Activated CD4-positive, alpha-beta memory T cell treated with anti-CD3 and anti-CD28 coated beads for 36 hours (primary cell): ENCODE measurements around the gene EEF2. TPM values are rescaled to one million over a fixed set of nuclear protein-coding genes. Genes with fewer than 3 reads are reported as not detected.
"Not testable (repeated sequence)": the region's sequence is repeated elsewhere in the genome, so short reads cannot be mapped to it uniquely, and the experiment has no call there.

ENCODE experiments used
- CTCF ChIA-PET: fragments of 350-600 bp; sonication (Branson Sonifier 250); formaldehyde crosslinking; loops from one replicate; lab custom pipeline; 2021; ENCODE audit warnings: antibody characterized with exemption, inconsistent platforms; lab: Charles Lee
- POLR2A ChIA-PET: fragments of 350-600 bp; sonication (Branson Sonifier 250); formaldehyde crosslinking; loops from one replicate; lab custom pipeline; 2021; ENCODE audit warnings: antibody characterized with exemption; lab: Charles Lee
- DNase-seq: peaks from one replicate; pipeline ENCODE4 v3.0.0-alpha.2; 2020
- H3K27ac Mint-ChIP-seq: one replicate; pipeline ENCODE4 v1.8.0; 2021; ENCODE audit warnings: mixed read lengths
- H3K27me3 Mint-ChIP-seq: one replicate; pipeline ENCODE4 v1.8.0; 2021; ENCODE audit warnings: mixed read lengths
- H3K36me3 Mint-ChIP-seq: one replicate; pipeline ENCODE4 v1.8.0; 2021; ENCODE audit warnings: mixed read lengths
- H3K4me1 Mint-ChIP-seq: one replicate; pipeline ENCODE4 v1.8.0; 2021; ENCODE audit warnings: low read depth, mixed read lengths
- H3K4me3 Mint-ChIP-seq: one replicate; pipeline ENCODE4 v1.8.0; 2021; ENCODE audit warnings: mild to moderate bottlenecking, mixed read lengths
- H3K9me3 Mint-ChIP-seq: one replicate; pipeline ENCODE4 v1.8.0; 2021; ENCODE audit warnings: mixed read lengths
- intact Hi-C: fragments of 100-400 bp; cut with micrococcal nuclease; formaldehyde crosslinking; loops from one replicate; pipeline ENCODE4 v1.15.1; 2023
- microRNA-seq: library from miRNA; unstranded; fragments of <30 nt; microRNA quantifications from one replicate; pipeline ENCODE4 v1.2.0, GENCODE V29; 2022; ENCODE audit warnings: borderline number of aligned reads, borderline microRNAs expressed, borderline replicate concordance
- total RNA-seq, 2 experiments: library from RNA; stranded (reverse); gene quantifications; one replicate each; pipeline ENCODE4 v1.2.3, GENCODE V29; 2021

EEF2 gene
- total RNA-seq, 2 experiments from 2014 or later = 3,113 to 3,225 TPM

- peaks cover 2% of the 10 kb centered on the region for H3K27me3 Mint-ChIP-seq
- ChIA-PET POLR2A (no interaction called here), CTCF (interaction anchor here (0.6 kb wide), 1 partner anchor 15 kb away, joined by 3 read pairs; no protein-coding TSS in a partner anchor)
- no peaks in the 10 kb centered on the region for H3K9me3 Mint-ChIP-seq
- H3K4me1 Mint-ChIP-seq = peaks cover under 1% of the 10 kb centered on the region
- H3K4me3 Mint-ChIP-seq = no peak overlapping the region
- H3K27ac Mint-ChIP-seq = no peak overlapping the region
- no peak for DNase-seq
- intact Hi-C loops = no loop called here
- no peaks in the 10 kb centered on the region for H3K36me3 Mint-ChIP-seq
Observed at GRCh38 chr19:3945838-3946237, 39.4 kb downstream of the EEF2 start.

GRCh38 chr19:3944018-3944721 is 41.1 kb downstream of the EEF2 start:
- no peaks in the 10 kb centered on the region for H3K36me3 Mint-ChIP-seq
- POLR2A ChIA-PET = no interaction called here
- no peaks in the 10 kb centered on the region for H3K4me1 Mint-ChIP-seq
- H3K4me3 Mint-ChIP-seq = no peak overlapping the region
- no peak for DNase-seq
- CTCF ChIA-PET = no interaction called here
- peaks cover 2% of the 10 kb centered on the region for H3K27me3 Mint-ChIP-seq
- no peak overlapping the region for H3K27ac Mint-ChIP-seq
- H3K9me3 Mint-ChIP-seq = no peaks in the 10 kb centered on the region
- intact Hi-C loops = no loop called here

- CTCF ChIA-PET = no interaction called here
Observed at GRCh38 chr19:3942790-3943409, 42.4 kb downstream of the EEF2 start.

GRCh38 chr19:3938300-3938950 is 46.8 kb downstream of the EEF2 start:
- POLR2A ChIA-PET, intact Hi-C loops, CTCF ChIA-PET, H3K27me3 Mint-ChIP-seq, H3K36me3 Mint-ChIP-seq, H3K9me3 Mint-ChIP-seq, DNase-seq, H3K27ac Mint-ChIP-seq, H3K4me1 Mint-ChIP-seq, H3K4me3 Mint-ChIP-seq: not testable (repeated sequence)

More at GRCh38 chr19:3942790-3943409, 42.4 kb downstream of the EEF2 start:
- POLR2A ChIA-PET = no interaction called here
- Mint-ChIP-seq H3K27me3 (peaks cover 2% of the 10 kb centered on the region), H3K4me3 (no peak overlapping the region), H3K36me3 (no peaks in the 10 kb centered on the region), H3K4me1 (no peaks in the 10 kb centered on the region), H3K9me3 (no peaks in the 10 kb centered on the region), H3K27ac (no peak overlapping the region)
- no peak for DNase-seq
- intact Hi-C loops = no loop called here

- H3K27me3 Mint-ChIP-seq = peaks cover 3% of the 10 kb centered on the region
- intact Hi-C loops = no loop called here
- H3K36me3 Mint-ChIP-seq = no peaks in the 10 kb centered on the region
- no peak overlapping the region for H3K4me3 Mint-ChIP-seq
- POLR2A ChIA-PET = no interaction called here
- DNase-seq = no peak
- H3K9me3 Mint-ChIP-seq = no peaks in the 10 kb centered on the region
- CTCF ChIA-PET = no interaction called here
- no peaks in the 10 kb centered on the region for H3K4me1 Mint-ChIP-seq
- no peak overlapping the region for H3K27ac Mint-ChIP-seq
Observed at GRCh38 chr19:3936506-3937442, 48.5 kb downstream of the EEF2 start.

- Mint-ChIP-seq H3K4me1 (no peaks in the 10 kb centered on the region), H3K27ac (no peak within 1 kb of the TSS), H3K9me3 (no peaks in the 10 kb centered on the region), H3K4me3 (no peak within 1 kb of the TSS), H3K36me3 (no peaks in the 10 kb centered on the region), H3K27me3 (peaks cover 6% of the 10 kb centered on the region)
- POLR2A ChIA-PET = no interaction called here
- intact Hi-C loops = no loop called here
- CTCF ChIA-PET = no interaction called here
- DNase-seq = peak; percentile 33
Observed at GRCh38 chr19:3932931-3933810, 52.1 kb downstream of the EEF2 start, which contains the start of gene NMRK2. Gene NMRK2 (plus strand): TSS chr19:3933069. CDS start chr19:3933672, 603 bp downstream.

GRCh38 chr19:3931041-3931440 is 54.2 kb downstream of the EEF2 start:
- intact Hi-C loops = no loop called here
- ChIA-PET POLR2A (no interaction called here), CTCF (no interaction called here)
- Mint-ChIP-seq H3K9me3 (no peaks in the 10 kb centered on the region), H3K4me1 (no peaks in the 10 kb centered on the region), H3K4me3 (no peak overlapping the region), H3K27me3 (peaks cover 6% of the 10 kb centered on the region), H3K36me3 (no peaks in the 10 kb centered on the region), H3K27ac (no peak overlapping the region)
- DNase-seq = no peak

Small RNA genes within 50 kb of the gene (microRNA-seq; reads per million reads assigned to microRNA genes)
- not detected for gene MIR637

Other genes starting within 250 kb of the EEF2 start
- 10 to 100 TPM; 38.2 to 41.8 TPM for gene APBA3, start 223.8 kb downstream of the EEF2 start, total RNA-seq
- gene MRPL54, start 222.8 kb downstream of the EEF2 start, total RNA-seq = 10 to 100 TPM; 63.2 to 65.2 TPM
- not detected for gene RAX2, start 213.2 kb downstream of the EEF2 start, total RNA-seq
- gene MATK, start 199.1 kb downstream of the EEF2 start, total RNA-seq = 10 to 100 TPM; 24.4 to 25.2 TPM
- under 1 TPM; 0.33 to 0.58 TPM for gene ZFR2, start 116.4 kb downstream of the EEF2 start, total RNA-seq
- gene ATCAY, start 104.8 kb downstream of the EEF2 start, total RNA-seq = not detected
- not detected for gene NMRK2, start 52.4 kb downstream of the EEF2 start, total RNA-seq
- 10 to 100 TPM; 32.4 to 33.3 TPM for gene DAPK3, start 14.4 kb downstream of the EEF2 start, total RNA-seq
- gene PIAS4, start 22.3 kb upstream of the EEF2 start, total RNA-seq = 10 to 100 TPM; 22.5 to 24.4 TPM
- 10 to 100 TPM; 31.0 to 32.5 TPM for gene ZBTB7A, start 81.4 kb upstream of the EEF2 start, total RNA-seq
- gene MAP2K2, start 138.7 kb upstream of the EEF2 start, total RNA-seq = 100 to 1,000 TPM; 128 to 129 TPM
- not detected for gene CREB3L3, start 168.2 kb upstream of the EEF2 start, total RNA-seq
- 10 to 100 TPM; 28.0 to 29.7 TPM for gene SIRT6, start 197.1 kb upstream of the EEF2 start, total RNA-seq
- 1 to 10 TPM; 1.7 to 1.8 TPM for gene ANKRD24, start 197.2 kb upstream of the EEF2 start, total RNA-seq
- 10 to 100 TPM; 11.0 to 14.2 TPM for gene EBI3, start 244.1 kb upstream of the EEF2 start, total RNA-seq